ENCODE results near the gene ABCA4. TPM values are rescaled to one million over a fixed set of nuclear protein-coding genes. Genes with fewer than 3 reads are reported as not detected.

ABCA4 gene
- total RNA-seq, 2 donors from 2014 or later: 2.0 to 3.7 TPM

DNA sequence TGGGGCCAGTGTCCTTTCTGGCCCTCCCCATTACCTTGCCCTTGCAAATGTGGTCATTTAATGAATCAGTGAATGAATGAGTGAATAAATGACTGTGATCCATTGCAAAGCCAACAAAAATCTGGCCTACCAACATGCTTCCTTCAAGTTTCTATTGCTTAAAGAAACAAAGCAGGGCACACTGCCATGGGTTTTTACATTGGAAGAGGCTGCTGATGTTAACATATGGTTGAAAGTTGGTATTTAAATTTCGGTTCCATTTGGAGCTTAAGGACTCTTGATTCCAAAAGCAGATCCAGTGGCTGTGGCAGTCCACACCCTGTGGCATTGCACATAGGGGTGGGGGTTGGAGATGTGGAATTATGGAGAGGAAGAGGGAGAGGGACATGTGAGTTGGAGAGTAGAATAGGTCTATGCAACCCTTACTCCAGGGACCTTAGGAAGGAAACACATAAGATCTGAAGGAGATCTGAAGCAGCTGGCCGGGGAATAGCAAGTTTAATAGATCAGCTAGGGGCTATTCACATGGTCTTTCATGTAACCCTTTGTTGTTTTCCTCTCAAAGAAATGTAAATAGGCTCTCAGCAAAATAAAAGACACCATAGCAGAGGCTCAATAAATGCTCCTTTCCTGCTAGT is 7.2 kb downstream of the ABCA4 start:
- Histone ChIP-seq H3K27me3 (replicated peaks; ENCODE audit: insufficient read depth) (no peaks in the 10 kb centered on the region), H3K36me3 (no peaks in the 10 kb centered on the region), H3K9me3 (no peaks in the 10 kb centered on the region), H3K27ac (no peak overlapping the region), H3K4me1 (ENCODE audit: control insufficient read depth in 1 of 2, low read depth in 2 of 2) (peaks cover 0 to 11% of the 10 kb centered on the region in 2 donors), H3K4me3 (no peak overlapping the region)
- no peak for DNase-seq (ENCODE audit: low spot score)
- TF ChIP-seq, protein P1, sequence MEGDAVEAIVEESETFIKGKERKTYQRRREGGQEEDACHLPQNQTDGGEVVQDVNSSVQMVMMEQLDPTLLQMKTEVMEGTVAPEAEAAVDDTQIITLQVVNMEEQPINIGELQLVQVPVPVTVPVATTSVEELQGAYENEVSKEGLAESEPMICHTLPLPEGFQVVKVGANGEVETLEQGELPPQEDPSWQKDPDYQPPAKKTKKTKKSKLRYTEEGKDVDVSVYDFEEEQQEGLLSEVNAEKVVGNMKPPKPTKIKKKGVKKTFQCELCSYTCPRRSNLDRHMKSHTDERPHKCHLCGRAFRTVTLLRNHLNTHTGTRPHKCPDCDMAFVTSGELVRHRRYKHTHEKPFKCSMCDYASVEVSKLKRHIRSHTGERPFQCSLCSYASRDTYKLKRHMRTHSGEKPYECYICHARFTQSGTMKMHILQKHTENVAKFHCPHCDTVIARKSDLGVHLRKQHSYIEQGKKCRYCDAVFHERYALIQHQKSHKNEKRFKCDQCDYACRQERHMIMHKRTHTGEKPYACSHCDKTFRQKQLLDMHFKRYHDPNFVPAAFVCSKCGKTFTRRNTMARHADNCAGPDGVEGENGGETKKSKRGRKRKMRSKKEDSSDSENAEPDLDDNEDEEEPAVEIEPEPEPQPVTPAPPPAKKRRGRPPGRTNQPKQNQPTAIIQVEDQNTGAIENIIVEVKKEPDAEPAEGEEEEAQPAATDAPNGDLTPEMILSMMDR (IDR thresholded peaks at IDR 0.05): no peak
- no peak for ATAC-seq (ENCODE audit: insufficient number of reproducible peaks, low FRiP score, low read depth)

DNA sequence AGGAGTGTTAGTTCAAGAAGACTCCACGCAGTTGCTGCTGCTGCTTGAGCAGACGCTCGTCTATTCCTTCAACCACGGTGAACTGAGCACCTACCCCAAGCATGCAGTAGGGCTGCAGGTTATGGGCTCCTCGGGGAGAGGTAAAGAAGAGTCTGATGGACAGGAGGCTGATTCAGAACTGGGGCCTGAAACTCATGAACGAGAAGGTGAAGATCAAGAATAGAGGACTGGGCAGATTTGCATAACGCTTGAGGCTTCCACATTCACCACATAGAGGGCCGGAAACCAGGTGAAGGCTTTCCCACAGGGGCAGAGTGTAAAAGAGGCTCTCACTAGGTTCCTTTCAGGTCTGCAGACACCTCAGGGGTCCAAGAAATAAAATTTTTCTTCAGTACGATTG is 9.1 kb downstream of the ABCA4 start:
- TF ChIP-seq, protein P1 (IDR thresholded peaks at IDR 0.05): no peak
- no peaks in the 10 kb centered on the region for H3K36me3 ChIP-seq
- peaks cover 0 to 6% of the 10 kb centered on the region in 2 donors for H3K4me1 ChIP-seq (ENCODE audit: control insufficient read depth in 1 of 2, low read depth in 2 of 2)
- no peak overlapping the region for H3K27ac ChIP-seq
- DNase-seq (ENCODE audit: low spot score) (no peak), ATAC-seq (ENCODE audit: insufficient number of reproducible peaks, low FRiP score, low read depth) (no peak)
- no peaks in the 10 kb centered on the region for H3K9me3 ChIP-seq
- no peaks in the 10 kb centered on the region for H3K27me3 ChIP-seq (replicated peaks; ENCODE audit: insufficient read depth)
- H3K4me3 ChIP-seq: no peak overlapping the region

DNA sequence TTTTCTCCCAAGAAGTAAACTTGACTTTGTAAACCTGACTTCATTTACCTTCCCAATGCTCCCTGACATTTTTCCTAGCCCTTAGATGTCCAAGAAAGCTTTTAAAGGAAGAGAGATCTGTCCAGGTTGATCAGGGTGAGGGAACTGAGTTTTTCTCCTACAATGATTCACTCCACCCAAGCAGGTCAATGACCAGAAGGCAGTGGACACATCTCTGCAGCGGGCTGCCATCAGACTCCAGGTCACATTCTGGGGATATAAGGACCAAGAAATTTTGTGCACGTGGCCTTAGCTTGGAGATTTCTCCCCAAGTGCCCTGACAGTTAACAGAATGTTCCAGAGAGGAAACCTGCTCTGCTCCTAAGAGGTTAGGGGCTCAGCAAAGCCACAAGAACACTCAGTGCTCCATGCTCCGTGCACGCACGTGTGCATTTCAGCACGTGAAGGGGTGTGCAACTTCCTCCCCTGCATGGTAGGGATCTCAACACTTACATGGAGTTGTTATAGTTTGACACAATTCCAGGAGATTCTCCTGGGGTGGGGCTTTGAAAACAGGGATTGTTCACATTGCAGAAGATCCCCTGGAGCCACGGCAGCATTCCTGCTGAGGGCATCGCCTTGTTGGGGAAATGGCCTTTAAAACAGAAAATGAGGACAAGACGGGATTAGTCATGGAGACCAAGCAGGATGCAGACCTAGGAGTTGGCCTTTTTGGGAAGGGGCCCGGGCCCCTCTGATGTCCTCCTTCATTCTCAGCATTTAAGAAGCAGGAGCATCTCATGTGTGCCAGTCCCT is 9.8 kb downstream of the ABCA4 start:
- ATAC-seq (ENCODE audit: insufficient number of reproducible peaks, low FRiP score, low read depth) (no peak), DNase-seq (ENCODE audit: low spot score) (no peak)
- Histone ChIP-seq H3K36me3 (no peaks in the 10 kb centered on the region), H3K27me3 (replicated peaks; ENCODE audit: insufficient read depth) (no peaks in the 10 kb centered on the region), H3K4me3 (no peak overlapping the region), H3K9me3 (no peaks in the 10 kb centered on the region), H3K27ac (no peak overlapping the region), H3K4me1 (ENCODE audit: control insufficient read depth in 1 of 2, low read depth in 2 of 2) (no peaks in the 10 kb centered on the region)
- TF ChIP-seq, protein P1 (IDR thresholded peaks at IDR 0.05): no peak

- Histone ChIP-seq H3K27ac (no peak overlapping the region), H3K9me3 (no peaks in the 10 kb centered on the region), H3K4me1 (ENCODE audit: control insufficient read depth in 1 of 2, low read depth in 2 of 2) (no peaks in the 10 kb centered on the region), H3K36me3 (no peaks in the 10 kb centered on the region), H3K4me3 (no peak overlapping the region), H3K27me3 (replicated peaks; ENCODE audit: insufficient read depth) (no peaks in the 10 kb centered on the region)
- DNase-seq (ENCODE audit: low spot score) (no peak), ATAC-seq (ENCODE audit: insufficient number of reproducible peaks, low FRiP score, low read depth) (no peak)
- TF ChIP-seq, protein P1 (IDR thresholded peaks at IDR 0.05): no peak
Observed at GRCh38 chr1:94110021-94110761, 10.8 kb downstream of the ABCA4 start.

DNA sequence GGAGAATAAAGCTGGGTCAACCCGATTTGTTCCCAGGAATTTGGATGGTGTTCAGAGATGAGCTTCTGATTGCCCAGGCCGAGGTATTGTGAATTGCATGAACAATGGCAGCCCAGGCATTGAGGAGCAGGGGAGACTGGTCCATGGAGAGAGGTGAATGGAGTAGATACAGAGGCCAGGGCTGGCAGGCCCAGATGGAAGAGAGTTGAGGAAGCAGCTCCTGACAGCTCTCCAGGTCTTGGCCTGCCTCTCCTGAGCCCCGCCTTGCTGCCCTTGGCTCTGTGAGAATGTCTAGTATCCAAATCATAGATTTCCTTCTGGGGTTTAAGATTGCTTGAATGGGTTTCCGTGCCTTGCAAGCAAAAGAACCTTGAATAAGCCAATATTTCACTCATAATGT is 11.5 kb downstream of the ABCA4 start:
- no peaks in the 10 kb centered on the region for H3K4me1 ChIP-seq (ENCODE audit: control insufficient read depth in 1 of 2, low read depth in 2 of 2)
- H3K9me3 ChIP-seq: no peaks in the 10 kb centered on the region
- H3K27ac ChIP-seq: no peak overlapping the region
- H3K4me3 ChIP-seq: no peak overlapping the region
- TF ChIP-seq, protein P1 (IDR thresholded peaks at IDR 0.05): no peak
- DNase-seq (ENCODE audit: low spot score) (no peak), ATAC-seq (ENCODE audit: insufficient number of reproducible peaks, low FRiP score, low read depth) (no peak)
- H3K36me3 ChIP-seq: no peaks in the 10 kb centered on the region
- no peaks in the 10 kb centered on the region for H3K27me3 ChIP-seq (replicated peaks; ENCODE audit: insufficient read depth)

Measured in thoracic aorta (tissue), 2 donors.